ENCODE results near the gene ROR1. TPM values are rescaled to one million over a fixed set of nuclear protein-coding genes. Genes with fewer than 3 reads are reported as not detected.

ROR1 gene
- total and polyA plus RNA-seq, 10 of the 15 experiments (the other 5 are each of a cell fraction or from before 2014, with no cell fraction given): 0.02 to 0.08 (median 0.05) TPM; not detected in 6

DNA sequence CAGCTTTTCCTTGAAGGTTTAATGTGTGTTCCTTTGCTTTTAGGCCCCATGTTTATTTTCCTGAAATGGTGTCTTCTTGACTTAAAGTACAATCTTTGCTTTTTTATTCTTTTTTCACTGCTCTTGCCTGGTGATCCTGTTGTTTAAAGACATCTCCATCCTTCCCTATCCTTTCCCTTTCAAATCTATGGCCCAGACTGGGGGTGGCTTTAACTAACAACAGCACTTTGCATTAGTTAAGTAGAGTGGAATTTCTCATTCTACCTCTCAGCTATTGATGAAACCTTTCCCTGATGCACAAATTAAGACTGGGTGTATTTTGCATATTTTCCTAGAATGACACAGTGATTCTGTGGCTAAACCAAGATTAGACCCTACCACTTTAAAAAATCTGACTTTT is 84.3 kb downstream of the ROR1 start (continued):
- TF ChIP-seq, protein P1, sequence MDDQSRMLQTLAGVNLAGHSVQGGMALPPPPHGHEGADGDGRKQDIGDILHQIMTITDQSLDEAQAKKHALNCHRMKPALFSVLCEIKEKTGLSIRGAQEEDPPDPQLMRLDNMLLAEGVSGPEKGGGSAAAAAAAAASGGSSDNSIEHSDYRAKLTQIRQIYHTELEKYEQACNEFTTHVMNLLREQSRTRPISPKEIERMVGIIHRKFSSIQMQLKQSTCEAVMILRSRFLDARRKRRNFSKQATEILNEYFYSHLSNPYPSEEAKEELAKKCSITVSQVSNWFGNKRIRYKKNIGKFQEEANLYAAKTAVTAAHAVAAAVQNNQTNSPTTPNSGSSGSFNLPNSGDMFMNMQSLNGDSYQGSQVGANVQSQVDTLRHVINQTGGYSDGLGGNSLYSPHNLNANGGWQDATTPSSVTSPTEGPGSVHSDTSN (IDR thresholded peaks at IDR 0.05; ENCODE audit: insufficient replicate concordance, low read depth, low read length): no peak
- TF ChIP-seq, protein P2, sequence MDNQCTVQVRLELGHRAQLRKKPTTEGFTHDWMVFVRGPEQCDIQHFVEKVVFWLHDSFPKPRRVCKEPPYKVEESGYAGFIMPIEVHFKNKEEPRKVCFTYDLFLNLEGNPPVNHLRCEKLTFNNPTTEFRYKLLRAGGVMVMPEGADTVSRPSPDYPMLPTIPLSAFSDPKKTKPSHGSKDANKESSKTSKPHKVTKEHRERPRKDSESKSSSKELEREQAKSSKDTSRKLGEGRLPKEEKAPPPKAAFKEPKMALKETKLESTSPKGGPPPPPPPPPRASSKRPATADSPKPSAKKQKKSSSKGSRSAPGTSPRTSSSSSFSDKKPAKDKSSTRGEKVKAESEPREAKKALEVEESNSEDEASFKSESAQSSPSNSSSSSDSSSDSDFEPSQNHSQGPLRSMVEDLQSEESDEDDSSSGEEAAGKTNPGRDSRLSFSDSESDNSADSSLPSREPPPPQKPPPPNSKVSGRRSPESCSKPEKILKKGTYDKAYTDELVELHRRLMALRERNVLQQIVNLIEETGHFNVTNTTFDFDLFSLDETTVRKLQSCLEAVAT (IDR thresholded peaks at IDR 0.05): no peak
- TF ChIP-seq TARDBP (IDR thresholded peaks at IDR 0.05; ENCODE audit: borderline replicate concordance) (no peak), FOS (IDR thresholded peaks at IDR 0.05; ENCODE audit: borderline replicate concordance, extremely low read depth, insufficient read length) (no peak), BCL11A (IDR thresholded peaks at IDR 0.05; ENCODE audit: low read depth, low read length) (no peak)
- TF ChIP-seq, protein P3, sequence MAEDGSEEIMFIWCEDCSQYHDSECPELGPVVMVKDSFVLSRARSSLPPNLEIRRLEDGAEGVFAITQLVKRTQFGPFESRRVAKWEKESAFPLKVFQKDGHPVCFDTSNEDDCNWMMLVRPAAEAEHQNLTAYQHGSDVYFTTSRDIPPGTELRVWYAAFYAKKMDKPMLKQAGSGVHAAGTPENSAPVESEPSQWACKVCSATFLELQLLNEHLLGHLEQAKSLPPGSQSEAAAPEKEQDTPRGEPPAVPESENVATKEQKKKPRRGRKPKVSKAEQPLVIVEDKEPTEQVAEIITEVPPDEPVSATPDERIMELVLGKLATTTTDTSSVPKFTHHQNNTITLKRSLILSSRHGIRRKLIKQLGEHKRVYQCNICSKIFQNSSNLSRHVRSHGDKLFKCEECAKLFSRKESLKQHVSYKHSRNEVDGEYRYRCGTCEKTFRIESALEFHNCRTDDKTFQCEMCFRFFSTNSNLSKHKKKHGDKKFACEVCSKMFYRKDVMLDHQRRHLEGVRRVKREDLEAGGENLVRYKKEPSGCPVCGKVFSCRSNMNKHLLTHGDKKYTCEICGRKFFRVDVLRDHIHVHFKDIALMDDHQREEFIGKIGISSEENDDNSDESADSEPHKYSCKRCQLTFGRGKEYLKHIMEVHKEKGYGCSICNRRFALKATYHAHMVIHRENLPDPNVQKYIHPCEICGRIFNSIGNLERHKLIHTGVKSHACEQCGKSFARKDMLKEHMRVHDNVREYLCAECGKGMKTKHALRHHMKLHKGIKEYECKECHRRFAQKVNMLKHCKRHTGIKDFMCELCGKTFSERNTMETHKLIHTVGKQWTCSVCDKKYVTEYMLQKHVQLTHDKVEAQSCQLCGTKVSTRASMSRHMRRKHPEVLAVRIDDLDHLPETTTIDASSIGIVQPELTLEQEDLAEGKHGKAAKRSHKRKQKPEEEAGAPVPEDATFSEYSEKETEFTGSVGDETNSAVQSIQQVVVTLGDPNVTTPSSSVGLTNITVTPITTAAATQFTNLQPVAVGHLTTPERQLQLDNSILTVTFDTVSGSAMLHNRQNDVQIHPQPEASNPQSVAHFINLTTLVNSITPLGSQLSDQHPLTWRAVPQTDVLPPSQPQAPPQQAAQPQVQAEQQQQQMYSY (CRISPR knock-in tag; IDR thresholded peaks at IDR 0.05): no peak
